IPS-15b (cell line): Measurements from ENCODE around the gene SNCA.

ENCODE experiments used
- H3K27me3 ChIP-seq: one replicate; pipeline ENCODE4 v1.6.1; 2013; ENCODE audit warnings: low read length; ENCODE audit not compliant: control insufficient read depth, insufficient read depth
- H3K36me3 ChIP-seq: one replicate; pipeline ENCODE4 v1.6.1; 2013; ENCODE audit warnings: low read length; ENCODE audit not compliant: control insufficient read depth, insufficient read depth
- H3K4me1 ChIP-seq: one replicate; pipeline ENCODE4 v1.6.1; 2013; ENCODE audit warnings: mild to moderate bottlenecking, low read length; ENCODE audit not compliant: control insufficient read depth, insufficient read depth
- H3K4me3 ChIP-seq: one replicate; pipeline ENCODE4 v1.5.1; 2013; ENCODE audit warnings: low read depth, low read length
- H3K9ac ChIP-seq: one replicate; pipeline ENCODE4 v1.6.1; 2013; ENCODE audit warnings: low read depth, mild to moderate bottlenecking, low read length
- H3K9me3 ChIP-seq: one replicate; pipeline ENCODE4 v1.6.1; 2013; ENCODE audit warnings: mild to moderate bottlenecking, low read length; ENCODE audit not compliant: control insufficient read depth, insufficient read depth

SNCA gene

GRCh38 chr4:89836897-89837384 is at the start of gene SNCA:
TSS of gene SNCA (minus strand) at chr4:89837161. CDS start at chr4:89835667, 1,494 bp downstream.
- no peaks in the 10 kb centered on the region for H3K4me1 ChIP-seq
- peak within 1 kb of the TSS; percentile 80 for H3K4me3 ChIP-seq
- H3K9me3 ChIP-seq = no peaks in the 10 kb centered on the region
- H3K9ac ChIP-seq = peak within 1 kb of the TSS; percentile 68
- peaks cover 8% of the 10 kb centered on the region for H3K27me3 ChIP-seq
- no peaks in the 10 kb centered on the region for H3K36me3 ChIP-seq

GRCh38 chr4:89879215-89879614 is 42.3 kb upstream of the SNCA start:
- Histone ChIP-seq H3K4me3 (no peak overlapping the region), H3K36me3 (no peaks in the 10 kb centered on the region), H3K4me1 (no peaks in the 10 kb centered on the region), H3K9ac (no peak overlapping the region), H3K27me3 (no peaks in the 10 kb centered on the region), H3K9me3 (no peaks in the 10 kb centered on the region)

- H3K27me3 ChIP-seq = no peaks in the 10 kb centered on the region
- no peak overlapping the region for H3K4me3 ChIP-seq
- no peak overlapping the region for H3K9ac ChIP-seq
- H3K9me3 ChIP-seq = no peaks in the 10 kb centered on the region
- no peaks in the 10 kb centered on the region for H3K4me1 ChIP-seq
- no peaks in the 10 kb centered on the region for H3K36me3 ChIP-seq
Measured at GRCh38 chr4:89878611-89879010, 41.6 kb upstream of the SNCA start.

- no peaks in the 10 kb centered on the region for H3K27me3 ChIP-seq
- H3K9ac ChIP-seq = no peak overlapping the region
- no peak overlapping the region for H3K4me3 ChIP-seq
- no peaks in the 10 kb centered on the region for H3K36me3 ChIP-seq
- H3K4me1 ChIP-seq = no peaks in the 10 kb centered on the region
- H3K9me3 ChIP-seq = no peaks in the 10 kb centered on the region
Measured at GRCh38 chr4:89876548-89876947, 39.6 kb upstream of the SNCA start.

- no peaks in the 10 kb centered on the region for H3K4me1 ChIP-seq
- H3K9ac ChIP-seq = no peak overlapping the region
- H3K9me3 ChIP-seq = no peaks in the 10 kb centered on the region
- no peaks in the 10 kb centered on the region for H3K27me3 ChIP-seq
- no peaks in the 10 kb centered on the region for H3K36me3 ChIP-seq
- H3K4me3 ChIP-seq = no peak overlapping the region
Measured at GRCh38 chr4:89871211-89871610, 34.2 kb upstream of the SNCA start.

GRCh38 chr4:89868999-89869589 is 32.1 kb upstream of the SNCA start:
- no peaks in the 10 kb centered on the region for H3K27me3 ChIP-seq

GRCh38 chr4:89868276-89868675 is 31.3 kb upstream of the SNCA start:
- no peak overlapping the region for H3K9ac ChIP-seq
- no peak overlapping the region for H3K4me3 ChIP-seq
- H3K27me3 ChIP-seq = no peaks in the 10 kb centered on the region
- no peaks in the 10 kb centered on the region for H3K4me1 ChIP-seq
- H3K9me3 ChIP-seq = no peaks in the 10 kb centered on the region
- no peaks in the 10 kb centered on the region for H3K36me3 ChIP-seq

More at GRCh38 chr4:89868999-89869589, 32.1 kb upstream of the SNCA start:
- no peaks in the 10 kb centered on the region for H3K4me1 ChIP-seq
- H3K9me3 ChIP-seq = no peaks in the 10 kb centered on the region
- no peak overlapping the region for H3K9ac ChIP-seq
- no peak overlapping the region for H3K4me3 ChIP-seq
- no peaks in the 10 kb centered on the region for H3K36me3 ChIP-seq

- no peak overlapping the region for H3K9ac ChIP-seq
- H3K9me3 ChIP-seq = no peaks in the 10 kb centered on the region
- no peaks in the 10 kb centered on the region for H3K27me3 ChIP-seq
- H3K4me1 ChIP-seq = no peaks in the 10 kb centered on the region
- no peaks in the 10 kb centered on the region for H3K36me3 ChIP-seq
- H3K4me3 ChIP-seq = no peak overlapping the region
Measured at GRCh38 chr4:89863533-89863932, 26.6 kb upstream of the SNCA start.

- H3K9me3 ChIP-seq = peaks cover 3% of the 10 kb centered on the region
- peaks cover 1% of the 10 kb centered on the region for H3K36me3 ChIP-seq
- H3K4me1 ChIP-seq = no peaks in the 10 kb centered on the region
- H3K4me3 ChIP-seq = no peak overlapping the region
- no peaks in the 10 kb centered on the region for H3K27me3 ChIP-seq
- no peak overlapping the region for H3K9ac ChIP-seq
Measured at GRCh38 chr4:89860971-89861370, 24.0 kb upstream of the SNCA start.

GRCh38 chr4:89855236-89855635 is 18.3 kb upstream of the SNCA start:
- H3K36me3 ChIP-seq = peaks cover 2% of the 10 kb centered on the region
- H3K9ac ChIP-seq = no peak overlapping the region
- no peak overlapping the region for H3K4me3 ChIP-seq
- no peaks in the 10 kb centered on the region for H3K27me3 ChIP-seq
- no peaks in the 10 kb centered on the region for H3K4me1 ChIP-seq
- H3K9me3 ChIP-seq = peaks cover 8% of the 10 kb centered on the region

GRCh38 chr4:89847571-89848325 is 10.8 kb upstream of the SNCA start:
- no peak overlapping the region for H3K4me3 ChIP-seq
- no peaks in the 10 kb centered on the region for H3K36me3 ChIP-seq
- no peaks in the 10 kb centered on the region for H3K4me1 ChIP-seq
- H3K27me3 ChIP-seq = no peaks in the 10 kb centered on the region
- H3K9me3 ChIP-seq = peaks cover 3% of the 10 kb centered on the region
- no peak overlapping the region for H3K9ac ChIP-seq

- no peaks in the 10 kb centered on the region for H3K36me3 ChIP-seq
- H3K9ac ChIP-seq = no peak overlapping the region
- peaks cover 8% of the 10 kb centered on the region for H3K27me3 ChIP-seq
- H3K4me3 ChIP-seq = no peak overlapping the region
- no peaks in the 10 kb centered on the region for H3K4me1 ChIP-seq
- H3K9me3 ChIP-seq = no peaks in the 10 kb centered on the region
Measured at GRCh38 chr4:89839558-89839957, 2.6 kb upstream of the SNCA start.
